LNCAP (cell line): ENCODE results near the gene RAB21.

Source experiments
- CTCF ChIP-seq: fragments of 450-650 bp; IDR thresholded peaks from 2 replicates; pipeline ENCODE4 v1.5.1; 2017; ENCODE audit warnings: mild to moderate bottlenecking

RAB21 gene

GRCh38 chr12:71828813-71829212 is 74.2 kb downstream of the RAB21 start:
- TF ChIP-seq CTCF: no peak

GRCh38 chr12:71837356-71837755 is 82.7 kb downstream of the RAB21 start:
- no peak for TF ChIP-seq CTCF

- no peak for TF ChIP-seq CTCF
Measured at GRCh38 chr12:71838231-71838630, 83.6 kb downstream of the RAB21 start.

- TF ChIP-seq CTCF: no peak
Measured at GRCh38 chr12:71838676-71839075, 84.0 kb downstream of the RAB21 start.

- no peak for TF ChIP-seq CTCF
Measured at GRCh38 chr12:71840231-71840847, 85.7 kb downstream of the RAB21 start.

- TF ChIP-seq CTCF: peak; percentile 80
Measured at GRCh38 chr12:71846322-71846940, 91.8 kb downstream of the RAB21 start.

- TF ChIP-seq CTCF: no peak
Measured at GRCh38 chr12:71848212-71848611, 93.5 kb downstream of the RAB21 start.
